GM04504 (cell line): ENCODE data around the gene ACVR1C.
"Not testable (repeated sequence)": the region's sequence is repeated elsewhere in the genome, so short reads cannot be mapped to it uniquely, and the experiment has no call there.

Experiments
- DNase-seq: peaks from one replicate; pipeline ENCODE4 v3.0.0-alpha.2; 2012; ENCODE audit warnings: low read depth

Gene ACVR1C

DNA sequence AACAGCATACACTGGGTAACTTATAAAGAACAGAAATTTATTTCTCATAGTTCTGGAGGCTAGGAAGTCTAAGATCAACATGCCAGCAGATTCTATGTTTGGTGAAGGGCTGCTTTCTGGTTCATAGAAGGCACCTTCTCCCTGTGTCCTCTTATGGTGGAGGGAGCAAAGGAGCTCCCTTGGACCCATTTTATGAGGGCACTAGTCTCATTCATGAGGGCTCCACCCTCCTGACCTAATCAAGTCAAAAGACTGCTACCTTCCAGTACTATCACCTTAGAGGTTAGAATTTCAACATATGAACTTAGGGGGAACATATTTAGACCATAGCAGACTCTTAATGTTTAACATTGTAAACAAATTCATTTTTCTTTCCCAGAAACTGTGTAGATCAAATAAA, 54.5 kb downstream of the ACVR1C start:
- DNase-seq = no peak

DNA sequence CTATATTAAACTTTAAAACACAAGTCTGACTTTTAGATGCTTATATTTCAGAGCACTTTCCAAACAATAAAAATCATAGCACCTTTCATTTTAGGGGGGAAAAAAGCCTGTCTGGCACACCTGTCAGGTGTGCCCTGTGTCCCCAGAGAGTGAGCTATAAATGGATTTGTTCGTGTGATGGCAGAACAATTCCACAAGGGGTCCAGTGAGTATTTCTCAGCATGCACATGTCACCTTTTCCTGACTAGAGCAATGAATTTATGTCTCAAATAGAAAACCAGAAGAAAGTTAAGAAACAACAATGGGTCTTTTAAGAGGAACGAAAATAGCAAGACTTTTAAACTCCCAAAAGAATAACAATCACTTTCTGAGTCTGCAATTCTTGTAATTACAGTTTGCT, 55.9 kb downstream of the ACVR1C start:
- DNase-seq = no peak

- not testable (repeated sequence) for DNase-seq
Observed at GRCh38 chr2:157566623-157567022, 62.0 kb downstream of the ACVR1C start.

- not testable (repeated sequence) for DNase-seq
Observed at GRCh38 chr2:157566113-157566512, 62.6 kb downstream of the ACVR1C start.

- DNase-seq = no peak
Observed at GRCh38 chr2:157565550-157565949, 63.1 kb downstream of the ACVR1C start.

GRCh38 chr2:157559890-157560289, 68.8 kb downstream of the ACVR1C start:
- DNase-seq = no peak

DNA sequence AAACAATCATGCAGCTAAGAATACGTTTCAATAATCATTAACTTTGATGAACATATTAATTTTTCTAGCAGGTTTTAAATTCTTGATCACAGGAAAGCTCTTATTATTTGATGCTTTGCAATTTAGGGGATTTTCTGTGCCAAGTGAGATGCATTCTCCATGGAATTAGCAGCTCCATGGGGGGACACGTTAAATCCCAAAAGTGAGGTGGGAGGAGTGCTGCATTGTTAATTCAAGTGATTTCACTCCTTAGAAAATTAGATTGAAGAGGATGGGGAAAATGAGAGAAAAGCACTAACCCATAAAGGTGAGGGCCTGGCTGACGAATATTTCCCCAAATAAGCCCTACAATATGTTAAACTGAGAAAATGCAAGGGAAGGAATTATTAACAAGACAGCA, 69.2 kb downstream of the ACVR1C start:
- no peak for DNase-seq

DNA sequence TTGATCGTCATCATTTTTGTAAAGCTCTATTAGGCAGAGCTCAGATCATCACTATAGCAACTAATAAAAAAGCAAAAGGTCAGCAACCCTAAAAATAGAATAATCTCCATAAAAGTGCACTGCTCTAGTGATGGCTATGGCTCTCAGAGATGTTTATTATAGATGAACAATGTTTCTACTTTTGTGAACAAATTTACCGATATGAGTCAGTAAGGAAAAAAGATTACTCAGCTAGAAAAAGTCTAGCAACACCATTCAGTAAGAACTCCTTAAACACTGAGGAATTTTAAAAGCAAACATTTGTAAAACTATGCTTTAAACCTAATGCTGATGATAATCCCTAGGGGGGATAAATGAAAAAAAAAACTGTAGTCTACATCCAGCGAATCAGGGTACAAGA, 69.6 kb downstream of the ACVR1C start:
- no peak for DNase-seq

DNA sequence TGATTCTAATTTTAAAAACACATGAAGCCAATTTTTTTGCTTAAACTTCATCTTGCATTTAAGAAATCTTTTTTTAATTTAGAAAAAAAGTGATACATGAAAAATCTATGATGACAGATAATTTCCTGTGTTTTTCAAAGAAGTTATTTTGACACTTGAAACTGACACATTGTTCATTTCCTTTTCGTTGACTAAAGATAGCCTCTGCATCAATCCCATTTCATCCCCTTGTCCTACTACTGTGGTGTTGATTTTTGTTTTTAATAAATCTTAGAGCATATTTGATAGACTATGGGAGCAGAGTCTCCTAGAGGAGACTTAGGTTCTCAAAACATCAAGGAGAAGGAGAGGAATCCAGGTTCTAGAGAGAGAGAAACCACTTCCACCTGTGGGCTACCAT, 70.9 kb downstream of the ACVR1C start:
- DNase-seq = no peak

DNA sequence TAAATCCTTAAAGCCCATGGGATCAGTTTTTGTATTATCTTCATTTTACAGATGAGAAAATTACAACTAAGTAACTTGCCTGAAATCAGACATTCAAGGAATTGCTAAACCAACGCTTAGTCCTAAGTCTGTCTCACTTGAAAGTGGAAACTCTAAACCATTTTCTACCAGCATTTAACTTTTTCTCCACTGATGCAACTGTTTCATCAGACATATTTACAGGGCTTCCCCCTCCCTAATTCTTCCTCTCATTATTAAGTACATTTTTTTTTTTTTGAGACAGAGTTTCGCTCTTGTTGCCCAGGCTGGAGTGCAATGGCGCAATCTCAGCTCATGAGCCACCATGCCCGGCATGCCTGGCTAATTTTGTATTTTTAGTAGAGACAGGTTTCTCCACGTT, 88.6 kb downstream of the ACVR1C start:
- DNase-seq = no peak

- no peak for DNase-seq
Observed at GRCh38 chr2:157538064-157538463, 90.6 kb downstream of the ACVR1C start.

DNA sequence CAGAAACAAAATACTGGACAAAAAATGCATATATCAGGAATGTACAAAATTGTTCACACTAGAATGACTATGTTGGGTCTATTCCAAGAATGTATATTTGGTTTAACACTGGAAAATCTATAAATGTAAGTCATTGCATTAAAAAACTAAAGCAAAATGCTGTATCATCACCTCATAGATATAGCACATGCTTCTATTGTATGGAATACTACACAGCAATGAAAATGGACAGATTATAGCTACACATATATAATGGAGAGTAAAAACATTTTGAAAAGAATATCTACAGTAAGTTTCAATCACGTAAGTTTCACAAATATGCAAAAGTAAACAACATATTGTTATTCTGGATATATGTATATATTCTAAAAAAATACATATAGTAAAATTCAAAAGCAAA, 91.8 kb downstream of the ACVR1C start:
- no peak for DNase-seq

DNA sequence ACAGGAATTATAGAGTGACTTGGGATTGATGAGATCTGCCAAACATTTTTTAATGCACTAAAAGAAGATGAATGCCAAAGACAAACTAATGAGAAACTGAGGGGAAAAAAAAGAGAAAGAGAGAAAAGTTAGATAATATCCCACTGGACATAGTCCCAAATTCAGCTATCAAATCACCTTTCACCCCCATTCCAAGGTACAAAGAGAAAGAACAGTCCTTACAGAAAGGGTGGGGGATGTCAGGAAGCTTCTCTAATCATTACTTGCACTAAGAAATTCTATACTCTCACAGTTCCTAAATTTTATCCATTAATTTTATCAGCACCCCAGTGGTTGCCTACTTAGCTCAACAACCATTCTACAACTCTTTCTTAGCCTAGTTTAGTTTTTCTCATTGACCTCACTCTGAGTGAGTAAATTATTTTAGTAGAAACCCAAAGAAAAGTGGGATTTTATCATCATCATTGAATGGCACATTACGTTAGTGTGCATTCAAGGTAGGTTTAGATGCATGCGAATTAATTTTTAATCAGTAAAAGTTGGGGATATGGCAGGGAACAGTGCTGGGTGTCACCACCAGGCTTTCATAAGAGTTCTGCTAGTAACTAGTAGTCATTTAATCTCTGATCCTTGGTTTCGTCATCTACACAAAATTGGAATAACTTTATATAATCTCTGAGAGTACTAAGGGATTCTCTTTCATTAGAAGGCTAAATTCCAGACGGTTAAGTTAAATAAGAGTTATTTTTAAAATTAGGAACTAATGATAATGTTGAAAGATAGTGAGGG, 99.5 kb downstream of the ACVR1C start:
- DNase-seq = no peak

DNA sequence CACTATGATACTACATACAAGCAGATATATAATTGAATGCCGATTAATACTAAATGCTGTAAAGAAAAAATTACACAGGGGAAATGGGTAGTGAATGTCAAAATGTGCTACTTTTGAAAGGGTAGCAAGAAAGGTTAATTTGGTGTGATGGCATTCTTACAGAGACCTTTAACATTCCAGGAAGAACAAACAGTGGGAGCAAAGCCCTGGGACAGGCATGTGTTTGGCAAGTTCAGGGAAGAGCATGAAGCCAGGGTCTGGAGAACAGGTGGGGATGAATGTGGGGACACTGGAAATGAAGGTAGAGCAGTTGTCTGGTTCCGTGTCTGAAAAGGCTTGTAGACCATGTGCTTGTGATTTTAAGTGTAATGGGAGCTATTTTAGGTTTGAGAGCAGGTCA, 102.6 kb downstream of the ACVR1C start:
- DNase-seq = no peak

DNA sequence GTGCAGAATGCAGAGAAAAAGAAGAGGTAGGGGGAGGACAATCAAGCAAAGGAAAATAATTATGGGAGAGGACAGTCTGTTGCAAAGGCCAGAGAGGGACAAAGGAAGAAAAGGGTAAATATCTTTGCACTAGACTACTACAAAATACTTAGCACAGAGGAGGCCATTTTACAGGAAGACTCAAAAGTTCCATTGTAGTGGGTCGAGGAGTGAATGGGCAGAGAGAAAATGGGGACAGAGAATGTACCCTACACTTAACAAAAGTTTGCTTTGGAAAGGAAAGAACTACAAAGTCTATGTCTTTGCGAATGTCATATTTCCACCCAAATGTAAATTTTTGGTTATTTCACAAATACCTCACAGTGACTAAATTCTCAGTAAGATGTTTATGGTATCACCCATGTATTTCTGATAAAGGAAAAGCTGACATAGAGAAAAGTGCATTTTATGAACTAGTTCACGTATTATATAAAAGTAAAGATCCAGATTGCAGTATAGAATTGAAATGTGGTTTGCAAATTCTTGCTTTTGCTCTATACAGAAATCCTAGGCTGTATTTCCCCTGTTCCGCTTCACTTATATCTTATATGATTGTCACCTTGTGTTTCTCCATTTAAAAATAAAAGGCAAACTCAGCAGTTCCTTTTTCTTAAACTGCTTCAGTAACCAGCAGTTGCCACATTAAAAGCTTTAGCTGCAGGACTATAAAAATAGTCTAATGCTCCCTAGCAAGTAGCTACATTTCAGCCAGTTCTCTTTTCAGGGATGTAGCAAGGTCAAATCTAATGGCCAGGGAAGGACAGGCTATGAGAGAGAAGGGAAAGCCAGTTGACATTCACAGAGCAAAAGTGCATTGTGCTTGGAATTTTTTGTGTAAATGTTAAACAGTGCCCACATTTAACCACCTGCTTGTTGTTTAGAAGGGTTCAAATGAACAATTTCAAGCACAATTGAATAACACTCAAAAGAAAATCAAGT, 105.1 kb downstream of the ACVR1C start:
- no peak for DNase-seq

DNA sequence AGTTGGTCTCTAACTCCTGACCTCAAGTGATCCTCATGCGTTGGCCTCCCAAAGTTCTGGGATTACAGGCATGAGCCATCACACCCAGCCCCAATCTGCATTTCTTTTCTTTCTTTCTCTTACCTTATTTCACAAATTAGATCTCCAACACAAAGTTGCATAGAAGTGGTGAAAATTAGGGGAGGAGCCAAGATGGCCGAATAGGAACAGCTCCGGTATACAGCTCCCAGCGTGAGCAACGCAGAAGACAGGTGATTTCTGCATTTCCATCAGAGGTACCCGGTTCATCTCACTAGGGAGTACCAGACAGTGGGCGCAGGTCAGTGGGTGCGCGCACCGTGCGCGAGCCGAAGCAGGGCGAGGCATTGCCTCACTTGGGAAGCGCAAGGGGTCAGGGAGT, 113.7 kb downstream of the ACVR1C start:
- not testable (repeated sequence) for DNase-seq

- no peak for DNase-seq
Observed at GRCh38 chr2:157509744-157510143, 118.9 kb downstream of the ACVR1C start.

DNA sequence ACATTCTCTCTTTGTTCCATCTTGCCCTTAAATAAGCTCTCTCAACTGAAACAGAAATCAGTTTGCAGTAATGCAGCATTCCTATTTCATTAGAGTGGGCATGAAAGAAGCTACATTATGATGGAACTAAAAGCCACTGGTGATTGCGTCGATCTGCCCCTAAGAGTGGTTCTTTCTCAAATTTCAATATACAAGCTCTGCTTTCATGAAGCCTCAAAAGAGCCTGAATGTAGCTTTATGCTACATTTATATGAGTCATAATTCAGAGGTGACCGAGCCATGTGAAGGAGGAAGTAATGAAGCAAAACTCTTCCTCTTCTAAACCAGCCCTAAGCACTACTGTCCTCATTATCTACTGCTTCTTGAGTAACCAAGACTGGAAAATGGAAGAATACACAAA, 120.0 kb downstream of the ACVR1C start:
- no peak for DNase-seq

- no peak for DNase-seq
Observed at GRCh38 chr2:157506586-157506985, 122.1 kb downstream of the ACVR1C start.

GRCh38 chr2:157504623-157505022, 124.0 kb downstream of the ACVR1C start:
- DNase-seq = no peak

DNA sequence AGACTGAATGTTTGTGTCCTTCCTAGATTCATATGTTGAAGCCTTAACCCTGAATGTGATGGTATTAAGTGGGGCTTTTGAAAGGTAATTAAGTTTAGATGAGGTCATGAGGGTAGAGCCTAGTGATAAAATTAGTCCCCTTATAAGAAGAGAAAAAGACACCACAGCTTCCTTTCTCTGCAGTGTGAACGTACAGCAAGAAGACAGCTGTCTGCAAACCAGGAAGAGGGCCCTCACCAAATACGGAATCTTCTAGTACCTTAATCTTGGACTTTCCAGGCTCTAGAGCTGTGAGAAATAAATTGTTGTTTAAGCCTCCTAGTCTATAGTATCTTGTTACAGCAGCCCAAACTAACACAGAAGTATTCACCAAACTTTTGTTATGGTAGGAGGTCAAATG, 127.6 kb downstream of the ACVR1C start:
- no peak for DNase-seq

DNA sequence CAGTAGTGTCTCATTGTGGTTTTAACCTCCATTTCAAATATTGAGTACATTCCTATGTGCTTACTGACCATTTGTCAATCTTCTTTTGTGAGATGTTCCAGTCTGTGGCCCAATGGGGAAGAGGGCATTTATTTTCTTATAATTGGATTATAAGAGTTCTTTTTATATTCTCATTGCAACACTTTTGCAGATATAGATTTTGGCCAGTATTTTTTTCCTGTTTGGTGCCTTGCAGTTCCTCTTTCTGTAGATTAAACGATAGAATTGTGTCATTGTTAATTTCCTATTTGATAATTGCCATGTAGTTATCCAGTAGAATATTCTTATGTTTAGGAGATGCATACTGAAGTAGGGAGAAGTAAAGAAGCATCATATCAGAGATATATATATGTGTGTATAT, 128.3 kb downstream of the ACVR1C start:
- DNase-seq = no peak

GRCh38 chr2:157498483-157498882, 130.2 kb downstream of the ACVR1C start:
- DNase-seq = no peak
